NK-92 (cell line): ENCODE measurements around the gene PMP22.

ENCODE experiments used
- DNase-seq: peaks from one replicate; lab custom pipeline; 2025; ENCODE audit not compliant: unreplicated experiment; lab: John Stamatoyannopoulos, UW

The PMP22 gene

GRCh38 chr17:15274017-15274416 lies 8.9 kb upstream of the PMP22 start:
- no peak for DNase-seq

GRCh38 chr17:15273141-15273793 lies 8.1 kb upstream of the PMP22 start:
- DNase-seq = no peak

- DNase-seq = no peak
Measured at GRCh38 chr17:15271741-15272140, 6.6 kb upstream of the PMP22 start.

GRCh38 chr17:15270628-15271381 lies 5.7 kb upstream of the PMP22 start:
- no peak for DNase-seq

GRCh38 chr17:15269780-15270089 lies 4.6 kb upstream of the PMP22 start:
- no peak for DNase-seq

- DNase-seq = no peak
Measured at GRCh38 chr17:15269087-15269779, 4.1 kb upstream of the PMP22 start.

GRCh38 chr17:15268461-15268860 lies 3.3 kb upstream of the PMP22 start:
- DNase-seq = no peak

GRCh38 chr17:15267996-15268395 lies 2.9 kb upstream of the PMP22 start:
- DNase-seq = no peak

GRCh38 chr17:15266325-15267125 lies 1.4 kb upstream of the PMP22 start:
- no peak for DNase-seq

- DNase-seq = no peak
Measured at GRCh38 chr17:15264542-15264941, 584 bp downstream of the PMP22 start.

GRCh38 chr17:15263680-15264079 lies 1.4 kb downstream of the PMP22 start:
- no peak for DNase-seq

GRCh38 chr17:15263206-15263579 lies 1.9 kb downstream of the PMP22 start:
- DNase-seq = no peak

- no peak for DNase-seq
Measured at GRCh38 chr17:15262291-15263205, 2.6 kb downstream of the PMP22 start.

- no peak for DNase-seq
Measured at GRCh38 chr17:15261802-15262290, 3.3 kb downstream of the PMP22 start.

- no peak for DNase-seq
Measured at GRCh38 chr17:15261258-15261801, 3.8 kb downstream of the PMP22 start.

- no peak for DNase-seq
Measured at GRCh38 chr17:15260376-15261257, 4.5 kb downstream of the PMP22 start.

- DNase-seq = no peak
Measured at GRCh38 chr17:15257796-15258512, 7.2 kb downstream of the PMP22 start.

GRCh38 chr17:15257258-15257788 lies 7.8 kb downstream of the PMP22 start:
- DNase-seq = no peak
